Prostate gland (tissue), 2 donors: ENCODE measurements around the gene HIBADH. TPM values are rescaled to one million over a fixed set of nuclear protein-coding genes. Genes with fewer than 3 reads are reported as not detected.
"Not testable (repeated sequence)": the region's sequence is repeated elsewhere in the genome, so short reads cannot be mapped to it uniquely, and the experiment has no call there.

ENCODE experiments used
- DNase-seq: peaks from one replicate; pipeline ENCODE4 v3.0.0-alpha.2; 2019; ENCODE audit warnings: low spot score
- H3K27ac ChIP-seq, 2 donors: fragments of 200-600 bp; sonication (generic); 2 replicates each; pipeline ENCODE4 v1.5.1; 2017 to 2019
- H3K27me3 ChIP-seq: fragments of 200-600 bp; sonication (generic); replicated peaks from 2 replicates; pipeline ENCODE4 v1.5.1; 2019; ENCODE audit not compliant: insufficient read depth
- H3K36me3 ChIP-seq, 2 donors: fragments of 200-600 bp; sonication (generic); 1 replicate in 1 of 2; 2 replicates in 1 of 2; pipeline versions ENCODE4 v1.5.1 to v1.8.1; 2017 to 2019
- H3K4me1 ChIP-seq: fragments of 200-600 bp; sonication (generic); replicated peaks from 2 replicates; pipeline ENCODE4 v1.5.1; 2019
- H3K4me3 ChIP-seq, 2 donors: fragments of 200-600 bp; sonication (generic); 2 replicates each; pipeline ENCODE4 v1.5.1; 2017 to 2019
- H3K9me3 ChIP-seq: fragments of 200-600 bp; sonication (generic); 2 replicates; pipeline ENCODE4 v1.5.1; 2017
- POLR2A ChIP-seq: fragments of 450-650 bp; IDR thresholded peaks from one replicate; pipeline ENCODE4 v1.6.1; 2016; ENCODE audit warnings: antibody characterized with exemption, mild to moderate bottlenecking
- POLR2AphosphoS5 ChIP-seq: sonication (generic); formaldehyde crosslinking; IDR thresholded peaks from one replicate; pipeline ENCODE4 v1.6.1; 2017; ENCODE audit warnings: antibody characterized with exemption
- WGBS: methylation state at CpG from one replicate; pipeline ENCODE4 v1.1.5; 2018; 5-methylcytosine and 5-hydroxymethylcytosine counted together
- intact Hi-C: fragments of 100-400 bp; cut with DNase I; formaldehyde crosslinking; loops from one replicate; pipeline ENCODE4 v1.14.2; 2022
- total RNA-seq, 2 donors: library from RNA; depleted of rRNA; stranded (reverse); fragments of >200 nt; gene quantifications; one replicate each; pipeline ENCODE4 v1.1.0, GENCODE V29; 2016
- TF ChIP-seq, protein P1 (sequence below), 4 experiments: fragments of 200-600 bp in 2 of 4; fragments of 450-650 bp in 2 of 4; sonication (generic) in 2 of 4; IDR thresholded peaks; 1 replicate in 3 of 4; 2 replicates in 1 of 4; pipeline ENCODE4 v1.5.1; 2016 to 2019; ENCODE audit warnings: antibody characterized with exemption in 4 of 4, mild to moderate bottlenecking in 2 of 4, moderate library complexity in 2 of 4

HIBADH gene
- total RNA-seq, 2 donors from 2014 or later = 78.2 to 80.5 TPM

- no peaks in the 10 kb centered on the region for H3K9me3 ChIP-seq
- DNase-seq = no peak
- no peaks in the 10 kb centered on the region for H3K27me3 ChIP-seq
- H3K4me3 ChIP-seq = no peak overlapping the region
- no peak overlapping the region for H3K27ac ChIP-seq
- intact Hi-C loops = no loop called here
- WGBS = 95% methylated on average over 4 of the region's 4 CpGs
- no peaks in the 10 kb centered on the region for H3K4me1 ChIP-seq
- TF ChIP-seq, protein P1, sequence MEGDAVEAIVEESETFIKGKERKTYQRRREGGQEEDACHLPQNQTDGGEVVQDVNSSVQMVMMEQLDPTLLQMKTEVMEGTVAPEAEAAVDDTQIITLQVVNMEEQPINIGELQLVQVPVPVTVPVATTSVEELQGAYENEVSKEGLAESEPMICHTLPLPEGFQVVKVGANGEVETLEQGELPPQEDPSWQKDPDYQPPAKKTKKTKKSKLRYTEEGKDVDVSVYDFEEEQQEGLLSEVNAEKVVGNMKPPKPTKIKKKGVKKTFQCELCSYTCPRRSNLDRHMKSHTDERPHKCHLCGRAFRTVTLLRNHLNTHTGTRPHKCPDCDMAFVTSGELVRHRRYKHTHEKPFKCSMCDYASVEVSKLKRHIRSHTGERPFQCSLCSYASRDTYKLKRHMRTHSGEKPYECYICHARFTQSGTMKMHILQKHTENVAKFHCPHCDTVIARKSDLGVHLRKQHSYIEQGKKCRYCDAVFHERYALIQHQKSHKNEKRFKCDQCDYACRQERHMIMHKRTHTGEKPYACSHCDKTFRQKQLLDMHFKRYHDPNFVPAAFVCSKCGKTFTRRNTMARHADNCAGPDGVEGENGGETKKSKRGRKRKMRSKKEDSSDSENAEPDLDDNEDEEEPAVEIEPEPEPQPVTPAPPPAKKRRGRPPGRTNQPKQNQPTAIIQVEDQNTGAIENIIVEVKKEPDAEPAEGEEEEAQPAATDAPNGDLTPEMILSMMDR (IDR thresholded peaks at IDR 0.05) = no peak
- no peak for TF ChIP-seq POLR2A
- TF ChIP-seq POLR2AphosphoS5 = no peak
- H3K36me3 ChIP-seq = no peaks in the 10 kb centered on the region
Measured at GRCh38 chr7:27684491-27684890, 21.8 kb upstream of the HIBADH start.

DNA sequence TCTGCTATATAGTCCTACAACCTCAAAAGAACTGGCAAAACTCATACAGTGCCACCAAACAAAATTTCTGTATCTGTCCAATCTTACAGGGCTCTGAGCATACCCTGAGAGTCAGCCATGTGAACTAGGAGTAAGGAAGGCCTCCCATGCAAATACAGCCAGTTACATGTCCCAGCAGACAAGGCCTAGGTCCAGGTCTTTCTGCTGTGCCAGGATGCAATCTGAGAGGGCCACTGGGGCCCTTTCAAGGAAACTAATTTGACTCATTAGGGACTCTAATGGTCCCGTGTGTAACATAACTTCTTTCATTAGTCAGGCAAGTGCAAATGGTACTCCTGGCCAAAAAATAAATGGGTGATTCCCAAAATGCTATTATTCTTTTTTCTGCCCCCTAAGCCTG, 17.9 kb upstream of the HIBADH start:
- TF ChIP-seq, protein P1 (IDR thresholded peaks at IDR 0.05) = no peak
- no peak overlapping the region for H3K4me3 ChIP-seq
- DNase-seq = no peak
- no peaks in the 10 kb centered on the region for H3K4me1 ChIP-seq
- no peaks in the 10 kb centered on the region for H3K9me3 ChIP-seq
- H3K27ac ChIP-seq = no peak overlapping the region
- H3K36me3 ChIP-seq = no peaks in the 10 kb centered on the region
- 54% methylated on average over 1 of the region's 1 CpG for WGBS
- intact Hi-C loops = no loop called here
- H3K27me3 ChIP-seq = no peaks in the 10 kb centered on the region

GRCh38 chr7:27678617-27679260, 16.1 kb upstream of the HIBADH start:
- Histone ChIP-seq H3K9me3 (no peaks in the 10 kb centered on the region), H3K27ac (no peak overlapping the region), H3K27me3 (no peaks in the 10 kb centered on the region), H3K4me1 (no peaks in the 10 kb centered on the region), H3K4me3 (no peak overlapping the region), H3K36me3 (no peaks in the 10 kb centered on the region)
- WGBS = 88% methylated on average over 2 of the region's 2 CpGs
- DNase-seq = no peak
- intact Hi-C loops = no loop called here
- TF ChIP-seq, protein P1 (IDR thresholded peaks at IDR 0.05) = no peak
- TF ChIP-seq POLR2AphosphoS5 = no peak
- no peak for TF ChIP-seq POLR2A

DNA sequence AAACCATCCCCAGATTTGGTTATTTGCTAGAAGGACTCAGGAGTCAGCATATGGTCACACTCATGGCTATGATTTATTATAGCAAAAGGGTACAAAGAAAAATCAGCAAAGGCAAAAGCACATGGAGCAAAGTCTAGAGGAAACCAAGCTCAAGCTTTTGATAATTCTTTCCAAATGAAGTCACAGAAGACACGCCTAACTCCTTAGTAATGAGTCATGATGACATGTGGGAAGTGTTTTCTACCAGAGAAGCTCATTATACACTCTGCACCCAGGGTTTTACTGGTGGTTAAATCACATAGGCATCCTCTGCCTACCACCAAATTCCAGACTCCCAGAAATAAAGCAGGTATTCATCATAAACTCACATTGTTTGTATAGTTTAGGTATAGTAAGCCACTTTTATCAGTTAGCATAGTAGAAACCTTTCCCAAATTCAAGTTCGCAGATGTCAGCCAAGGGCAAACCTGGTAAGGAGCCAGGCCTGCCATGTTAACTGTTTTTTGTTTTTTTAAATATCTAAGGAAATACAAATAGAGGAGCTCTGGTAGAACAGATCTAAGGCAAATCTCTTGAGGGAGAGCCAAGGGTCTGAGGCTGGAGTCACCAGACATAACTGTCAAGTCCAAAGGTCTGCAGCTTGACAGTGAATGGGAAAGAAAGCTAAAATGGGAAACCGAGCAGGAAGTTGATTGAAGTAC, 15.4 kb upstream of the HIBADH start:
- intact Hi-C loops = no loop called here
- no peak for DNase-seq
- H3K4me3 ChIP-seq = no peak overlapping the region
- H3K9me3 ChIP-seq = no peaks in the 10 kb centered on the region
- WGBS = 39% methylated on average over 3 of the region's 3 CpGs
- no peaks in the 10 kb centered on the region for H3K27me3 ChIP-seq
- no peaks in the 10 kb centered on the region for H3K36me3 ChIP-seq
- H3K4me1 ChIP-seq = no peaks in the 10 kb centered on the region
- H3K27ac ChIP-seq = no peak overlapping the region
- TF ChIP-seq POLR2AphosphoS5 (peak; percentile 17), POLR2A (no peak)

GRCh38 chr7:27674126-27674525, 11.4 kb upstream of the HIBADH start:
- DNase-seq, H3K4me3 ChIP-seq, intact Hi-C loops, H3K27me3 ChIP-seq, H3K36me3 ChIP-seq, H3K4me1 ChIP-seq, H3K27ac ChIP-seq, H3K9me3 ChIP-seq: not testable (repeated sequence)
- 100% methylated on average over 3 of the region's 3 CpGs for WGBS

- TF ChIP-seq, protein P1 (IDR thresholded peaks at IDR 0.05) = no peak
- TF ChIP-seq POLR2AphosphoS5 (no peak), POLR2A (no peak)
- H3K36me3 ChIP-seq = no peaks in the 10 kb centered on the region
- no peak overlapping the region for H3K4me3 ChIP-seq
- intact Hi-C loops = no loop called here
- no peak for DNase-seq
- no peak overlapping the region for H3K27ac ChIP-seq
- no peaks in the 10 kb centered on the region for H3K27me3 ChIP-seq
- H3K4me1 ChIP-seq = no peaks in the 10 kb centered on the region
- H3K9me3 ChIP-seq = no peaks in the 10 kb centered on the region
- WGBS = 53% methylated on average over 3 of the region's 3 CpGs
Measured at GRCh38 chr7:27671675-27672074, 9.0 kb upstream of the HIBADH start.
